Forelimb muscle (tissue), 1 donor: ENCODE measurements around the gene RIIAD1. TPM values are rescaled to one million over a fixed set of nuclear protein-coding genes. Genes with fewer than 3 reads are reported as not detected.
"Not testable (repeated sequence)": the region's sequence is repeated elsewhere in the genome, so short reads cannot be mapped to it uniquely, and the experiment has no call there.

Experiments
- DNase-seq: peaks from one replicate; pipeline ENCODE4 v3.0.0-alpha.2; 2013; ENCODE audit warnings: low read depth
- polyA plus RNA-seq: library from polyadenylated mRNA; unstranded; fragments of 120-200 nt; gene quantifications from one replicate; pipeline ENCODE4 v1.2.1, GENCODE V29; 2013; ENCODE audit not compliant: insufficient read length

Gene RIIAD1, protein sequence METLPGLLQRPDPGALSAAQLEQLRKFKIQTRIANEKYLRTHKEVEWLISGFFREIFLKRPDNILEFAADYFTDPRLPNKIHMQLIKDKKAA
- polyA plus RNA-seq: 0.63 TPM

DNA sequence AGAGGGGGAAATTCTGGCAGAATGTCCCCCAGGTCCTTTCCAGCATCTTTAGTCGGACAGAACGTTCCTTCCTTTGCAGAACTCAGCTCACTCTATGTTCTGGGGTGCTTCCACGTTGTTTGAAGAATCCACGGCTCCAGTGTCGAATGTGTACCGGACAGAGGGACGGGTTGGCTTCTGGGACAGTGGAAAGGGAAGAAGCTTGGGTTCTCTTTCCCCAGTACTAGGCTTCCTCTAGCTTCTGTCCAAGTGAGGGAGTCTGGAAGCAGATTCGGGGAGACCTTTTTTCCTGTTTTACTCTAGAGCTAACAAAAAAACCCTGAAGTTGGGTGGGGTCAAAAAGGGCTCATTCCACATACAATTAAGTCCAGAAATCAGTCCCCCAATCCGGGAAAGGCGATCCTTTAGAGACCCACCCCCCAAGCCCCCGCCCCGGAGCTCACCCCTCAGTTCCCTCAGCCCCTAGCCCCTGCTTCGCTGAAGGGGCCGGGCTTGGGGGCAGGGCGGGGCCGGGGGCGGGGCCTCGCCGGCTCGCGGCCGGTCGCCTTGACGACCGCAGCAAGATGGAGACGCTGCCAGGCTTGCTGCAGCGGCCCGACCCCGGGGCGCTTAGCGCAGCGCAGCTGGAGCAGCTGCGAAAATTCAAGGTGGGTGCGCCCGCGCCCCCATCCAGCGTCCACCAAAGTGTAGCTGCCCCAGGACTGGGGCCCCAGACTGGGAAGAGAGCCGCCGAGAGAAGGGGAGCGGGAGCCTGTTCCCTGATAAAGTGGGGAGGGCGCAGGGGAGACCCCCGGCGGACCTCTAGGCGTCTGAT lies at the start of gene RIIAD1:
Gene RIIAD1 (plus strand): TSS at position 549 of the 814 bp plus-strand sequence. CDS start 15 bp downstream, at position 564.
- DNase-seq: no peak

DNA sequence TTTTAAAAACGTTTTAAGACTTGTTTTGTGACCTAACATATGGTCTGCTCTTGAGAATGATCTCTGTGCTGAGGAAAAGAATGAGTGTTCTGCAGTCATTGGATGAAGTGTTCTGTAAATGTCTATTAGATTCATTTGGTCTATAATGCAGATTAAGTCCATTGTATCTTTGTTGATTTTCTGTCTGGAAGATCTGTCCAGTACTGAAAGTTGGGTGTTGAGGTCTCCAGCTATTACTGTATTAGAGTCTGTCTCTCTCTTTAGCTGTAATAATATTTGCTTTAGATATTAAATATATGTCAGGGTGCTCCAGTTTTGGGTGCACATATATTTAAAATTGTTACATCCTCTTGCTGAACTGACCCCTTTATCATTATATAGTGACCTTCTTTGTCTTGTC lies 47.9 kb upstream of the RIIAD1 start:
- DNase-seq: no peak

DNA sequence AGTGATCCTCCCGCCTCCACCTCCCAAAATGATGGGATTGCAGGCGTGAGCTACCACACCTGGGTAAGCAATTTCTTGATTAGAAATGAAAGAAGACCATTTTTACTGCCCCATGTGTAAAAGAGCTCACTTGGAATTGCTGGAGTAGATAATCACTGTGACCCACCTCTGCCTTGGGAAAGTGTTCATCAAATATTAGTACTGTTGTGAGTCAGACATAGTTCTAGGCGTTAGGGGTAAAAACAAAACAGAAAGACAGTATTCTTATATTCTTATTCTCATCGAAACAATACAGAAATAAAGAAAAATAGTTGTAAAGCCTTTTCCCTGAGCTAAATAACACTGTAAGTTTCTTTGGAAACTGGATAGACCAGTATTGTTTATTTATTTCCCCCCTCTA lies 40.9 kb upstream of the RIIAD1 start:
- no peak for DNase-seq

DNA sequence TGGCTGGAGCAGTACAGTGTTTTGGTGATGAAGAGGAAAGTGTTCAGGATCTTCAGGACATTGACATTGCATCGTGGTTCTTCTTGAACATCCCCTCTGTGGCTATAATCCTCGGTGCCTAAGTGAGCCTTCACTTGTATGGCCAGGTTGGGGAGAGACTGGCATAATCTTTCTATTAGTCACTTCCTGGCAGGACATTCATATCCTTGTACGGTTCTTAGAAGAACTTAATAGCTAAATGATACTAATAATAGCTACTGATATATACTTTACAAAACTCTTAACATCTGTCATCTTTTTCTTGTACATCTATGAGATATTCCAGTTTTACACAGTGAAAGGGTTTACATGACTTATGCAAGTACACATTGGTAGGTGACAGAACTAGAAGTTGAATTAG lies 40.5 kb upstream of the RIIAD1 start:
- no peak for DNase-seq

DNA sequence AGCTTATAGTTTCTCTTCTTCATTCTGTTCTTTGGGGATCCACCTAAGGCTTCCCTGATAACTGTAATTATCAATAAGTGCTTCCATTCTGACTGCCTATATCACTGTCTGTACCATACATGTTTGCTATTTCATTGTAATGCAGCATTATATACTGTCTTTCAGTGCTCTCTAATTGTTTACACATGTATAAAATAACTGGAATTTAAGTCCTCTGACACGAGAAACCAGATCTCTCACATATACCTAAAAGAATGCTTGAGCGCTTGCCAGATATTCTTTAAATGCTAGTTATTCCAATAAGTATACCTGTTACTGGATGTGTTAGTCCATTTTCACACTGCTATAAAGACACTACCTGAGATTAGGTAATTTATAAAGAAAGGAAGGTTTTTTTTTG lies 39.4 kb upstream of the RIIAD1 start:
- no peak for DNase-seq

DNA sequence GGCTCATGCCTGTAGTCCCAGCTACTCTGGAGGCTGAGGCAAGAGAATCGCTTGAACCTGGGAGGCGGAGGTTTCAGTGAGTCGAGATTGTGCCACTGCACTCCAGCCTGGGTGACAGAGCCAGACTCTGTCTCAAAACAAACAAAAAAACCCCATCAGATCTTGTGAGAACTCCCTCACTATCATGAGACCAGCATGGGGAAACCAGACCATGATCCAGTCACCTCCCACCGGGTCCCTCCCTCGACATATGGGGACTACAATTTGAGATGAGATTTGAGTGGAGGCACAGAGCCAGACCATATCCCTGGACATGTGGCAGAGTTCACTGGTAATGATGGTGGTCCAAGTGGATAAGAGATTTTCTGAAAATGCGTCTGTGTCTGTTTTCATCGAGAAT lies 38.4 kb upstream of the RIIAD1 start:
- not testable (repeated sequence) for DNase-seq

DNA sequence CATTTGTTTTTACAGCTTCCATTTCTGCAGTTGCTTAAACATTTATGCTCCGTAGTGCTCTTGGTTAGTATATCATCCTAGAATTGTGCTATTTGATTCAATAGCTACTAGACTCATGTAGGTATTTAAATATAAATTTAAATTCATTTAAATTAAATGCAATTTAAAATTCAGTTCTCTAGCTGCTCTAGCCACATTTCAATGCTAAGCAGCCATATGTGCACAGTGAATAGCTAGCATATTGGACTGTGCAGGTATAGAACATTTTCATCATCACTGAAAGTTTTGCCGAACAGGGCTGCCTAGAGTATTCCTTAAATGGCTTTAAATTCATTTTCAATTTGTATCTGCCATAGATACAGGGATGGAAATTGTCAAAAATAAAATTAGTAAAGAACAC lies 37.2 kb upstream of the RIIAD1 start:
- no peak for DNase-seq

DNA sequence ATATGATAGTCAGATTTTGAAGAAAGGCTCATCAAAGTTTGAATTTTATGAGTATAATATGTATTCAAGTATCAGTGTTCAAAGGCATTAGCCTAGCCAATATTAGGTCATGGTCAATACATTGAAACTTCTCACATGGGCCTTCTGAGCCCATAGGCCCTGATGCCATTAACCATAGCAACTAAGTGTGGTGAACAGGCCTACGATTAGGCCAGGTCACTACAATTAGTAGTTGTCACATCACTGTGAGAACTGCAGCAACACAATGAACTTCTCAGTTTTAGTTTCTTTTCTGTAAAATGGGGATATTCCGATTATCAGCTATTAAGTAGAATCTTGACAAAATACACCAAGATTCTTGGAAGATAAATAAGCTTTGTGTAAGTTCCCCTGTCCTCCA lies 34.8 kb upstream of the RIIAD1 start:
- no peak for DNase-seq

DNA sequence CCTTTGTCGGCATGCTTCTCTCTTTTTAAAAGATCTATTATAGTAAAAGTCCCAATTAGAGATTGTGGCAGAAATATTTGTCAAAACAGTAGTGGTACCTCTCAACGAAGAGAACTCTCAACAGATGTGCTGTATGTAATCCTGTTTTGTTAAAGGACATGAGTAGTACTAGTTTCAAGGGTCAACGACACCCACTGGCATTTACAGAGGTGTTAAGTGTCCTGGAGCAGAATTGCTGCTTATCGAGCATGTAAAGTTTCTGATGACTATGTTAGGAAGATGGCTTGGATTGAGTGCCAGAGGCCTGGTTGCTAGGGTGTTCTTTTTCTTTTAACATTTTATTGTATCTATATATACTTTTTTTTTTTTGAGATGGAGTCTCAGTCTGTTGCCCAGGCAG lies 31.8 kb upstream of the RIIAD1 start:
- no peak for DNase-seq

DNA sequence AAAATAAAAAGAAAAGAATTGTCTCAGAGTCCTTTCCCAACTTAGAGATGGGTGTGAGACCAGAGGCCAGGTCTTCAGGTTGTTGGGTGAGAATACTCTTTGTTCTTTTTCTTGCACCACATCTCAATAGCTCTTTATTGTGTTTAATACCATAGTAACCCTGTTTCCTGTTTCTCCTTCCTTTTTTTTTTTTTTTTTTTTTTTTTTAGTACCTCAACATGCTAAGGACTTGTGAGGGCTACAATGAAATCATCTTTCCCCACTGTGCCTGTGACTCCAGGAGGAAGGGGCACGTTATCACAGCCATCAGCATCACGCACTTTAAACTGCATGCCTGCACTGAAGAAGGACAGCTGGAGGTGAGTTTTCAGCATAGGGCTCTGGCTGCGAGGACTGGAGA lies 29.1 kb upstream of the RIIAD1 start:
- DNase-seq: no peak

DNA sequence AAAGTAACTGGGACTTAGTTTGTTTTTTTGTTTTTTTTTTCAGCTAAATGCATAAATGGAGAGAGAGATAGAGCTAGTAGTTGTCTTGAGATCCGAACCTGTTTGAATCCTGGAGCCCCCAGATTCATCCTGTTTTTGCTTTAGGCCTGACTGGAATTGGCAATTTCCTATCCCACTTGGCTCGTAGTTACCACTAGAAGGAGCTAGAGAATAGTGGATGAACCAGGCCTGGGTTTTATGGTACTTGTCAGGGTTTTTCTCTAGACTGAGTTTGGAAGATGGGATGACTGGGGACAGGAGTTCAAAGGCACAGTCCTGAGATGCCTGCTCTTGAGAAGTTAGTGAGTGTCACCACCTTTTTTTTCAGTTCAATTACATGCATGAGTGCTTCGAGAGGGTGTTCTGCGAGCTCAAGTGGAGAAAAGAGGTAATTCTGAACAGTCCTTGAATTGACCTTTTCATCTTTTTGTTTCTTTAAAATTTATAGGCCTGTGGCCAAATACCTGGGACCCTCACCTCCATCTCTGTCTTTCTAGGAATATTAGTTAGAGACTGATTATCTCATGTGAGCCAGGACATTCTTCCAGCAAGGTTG lies 28.2 kb upstream of the RIIAD1 start:
- DNase-seq: peak; percentile 8

DNA sequence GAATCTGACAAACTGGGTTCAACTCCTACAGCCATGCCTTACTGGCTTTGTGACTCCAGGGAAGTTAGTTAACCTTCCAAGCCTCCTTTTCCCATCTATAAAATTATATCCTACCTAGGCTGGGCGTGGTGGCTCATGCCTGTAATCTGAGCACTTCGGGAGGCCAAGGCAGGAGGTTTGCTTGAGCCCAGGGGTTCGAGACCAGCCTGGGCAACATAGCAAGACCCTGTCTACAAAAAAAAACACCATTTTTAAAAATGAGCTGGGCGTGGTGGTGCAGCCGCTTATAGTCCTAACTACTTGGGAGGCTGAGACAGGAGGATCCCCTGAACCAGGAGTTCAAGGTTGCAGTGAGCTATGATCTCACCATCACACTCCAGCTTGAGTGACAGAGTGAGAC lies 19.8 kb upstream of the RIIAD1 start:
- no peak for DNase-seq

DNA sequence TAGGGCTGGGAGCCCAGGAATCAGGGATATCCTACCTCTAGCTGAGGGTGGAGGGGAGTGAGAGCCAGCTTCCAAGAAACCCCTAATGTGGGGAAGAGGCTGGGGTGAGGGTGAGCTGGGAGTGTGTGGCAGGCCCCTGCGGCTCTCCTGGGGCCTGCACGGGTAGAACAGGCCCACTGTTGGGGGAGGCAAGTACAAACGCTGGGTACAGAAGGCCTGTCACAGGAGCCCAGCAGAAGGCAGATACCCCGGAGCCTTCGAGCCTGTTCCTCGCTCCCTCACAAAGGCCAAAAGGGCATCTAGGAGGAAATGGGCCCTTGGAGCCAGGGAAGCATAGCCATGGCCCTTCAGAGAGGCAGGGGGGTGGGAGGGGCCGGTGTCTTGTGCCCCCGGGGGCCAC lies 18.4 kb upstream of the RIIAD1 start:
- DNase-seq: no peak

DNA sequence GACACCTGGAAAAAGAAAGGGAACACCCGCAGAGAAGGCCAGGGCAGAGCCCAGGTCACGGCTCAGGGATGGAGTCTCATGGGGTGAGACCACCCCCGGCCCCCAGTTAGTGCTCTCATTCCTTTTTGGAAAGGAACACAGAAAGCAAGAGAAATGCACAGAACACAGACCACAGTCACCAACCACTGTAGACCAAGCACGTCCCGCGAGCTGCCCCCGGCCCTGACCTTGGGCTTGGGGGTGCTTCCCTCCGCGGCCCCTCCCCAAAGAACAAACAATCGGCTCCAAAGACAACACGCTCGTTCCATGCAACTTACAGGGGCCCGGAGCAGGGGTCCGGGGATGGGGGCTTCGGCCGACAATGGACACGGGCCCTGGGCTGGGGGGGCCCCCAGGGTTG lies 17.5 kb upstream of the RIIAD1 start:
- DNase-seq: no peak

DNA sequence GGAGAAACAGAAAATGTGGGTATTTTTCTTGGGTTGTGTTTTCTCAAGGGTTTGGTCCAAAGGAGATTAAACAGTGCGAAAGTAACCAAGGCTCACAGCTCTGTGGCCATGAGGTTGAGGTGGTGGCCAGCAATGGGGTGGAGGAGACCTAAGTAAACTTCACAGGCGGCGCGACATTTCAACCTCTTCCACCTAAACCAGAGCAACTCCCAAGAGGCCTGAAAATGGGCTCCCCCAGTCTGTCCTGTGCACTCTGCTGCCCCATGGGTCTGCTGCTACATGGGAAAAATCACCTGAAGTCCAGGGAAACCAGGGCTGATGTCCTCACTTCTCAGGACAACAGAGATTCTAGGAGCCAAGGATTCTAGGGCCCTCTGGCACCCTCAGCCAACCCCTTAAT lies 17.1 kb upstream of the RIIAD1 start:
- no peak for DNase-seq

DNA sequence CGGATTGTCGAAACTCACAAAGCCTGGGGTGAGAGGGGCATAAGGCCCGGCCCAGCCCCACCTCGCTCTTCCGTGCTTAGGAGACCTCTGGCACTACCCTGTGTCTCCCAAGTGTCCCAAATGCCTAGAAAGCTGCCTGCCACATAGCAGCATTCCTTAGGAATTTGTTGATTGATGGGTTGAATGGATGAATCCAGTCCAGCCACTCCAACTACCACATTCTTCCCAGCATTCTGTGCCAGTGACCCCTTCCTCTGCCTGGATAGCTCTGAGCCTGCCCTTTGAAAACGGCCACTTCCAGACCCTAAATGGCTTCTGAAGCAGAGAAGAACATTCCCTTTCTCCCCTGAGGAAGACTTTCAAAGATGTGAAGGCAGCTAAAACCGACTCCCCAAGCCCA lies 16.2 kb upstream of the RIIAD1 start:
- no peak for DNase-seq

DNA sequence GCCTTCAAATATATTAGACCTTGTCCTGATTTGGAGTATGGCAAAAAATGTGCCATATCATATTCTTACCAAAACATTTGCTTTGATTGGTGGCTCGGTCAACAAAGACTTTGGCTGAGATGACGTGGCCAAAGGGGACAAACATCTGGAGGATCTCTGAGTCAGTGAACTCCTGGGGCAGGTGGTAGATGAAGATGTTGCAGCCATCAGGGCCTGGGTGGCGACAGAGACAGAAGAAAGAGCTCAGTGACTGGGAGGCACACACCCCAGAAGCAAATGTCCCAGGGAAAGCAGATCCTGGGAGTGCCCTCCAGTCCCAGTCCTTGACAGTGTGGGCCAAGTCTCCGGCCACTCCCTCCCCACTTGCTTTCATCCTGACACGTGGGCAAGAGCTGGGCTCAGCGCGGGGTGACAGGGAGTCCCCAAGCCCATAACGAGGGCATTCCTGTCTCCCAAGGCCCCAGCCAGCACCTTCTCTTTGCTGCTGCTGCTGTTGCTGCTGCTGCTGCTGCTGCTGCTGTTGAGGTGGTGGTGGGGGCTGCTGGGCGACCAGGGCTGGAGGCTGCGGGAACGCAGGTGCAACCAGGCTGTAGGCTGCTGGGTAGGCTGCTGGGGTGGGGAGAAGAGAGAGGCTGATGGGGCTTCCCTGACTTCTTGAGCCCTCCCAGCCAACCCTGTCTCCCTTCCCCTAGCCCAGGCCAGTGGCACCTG lies 15.4 kb upstream of the RIIAD1 start:
- DNase-seq: no peak

DNA sequence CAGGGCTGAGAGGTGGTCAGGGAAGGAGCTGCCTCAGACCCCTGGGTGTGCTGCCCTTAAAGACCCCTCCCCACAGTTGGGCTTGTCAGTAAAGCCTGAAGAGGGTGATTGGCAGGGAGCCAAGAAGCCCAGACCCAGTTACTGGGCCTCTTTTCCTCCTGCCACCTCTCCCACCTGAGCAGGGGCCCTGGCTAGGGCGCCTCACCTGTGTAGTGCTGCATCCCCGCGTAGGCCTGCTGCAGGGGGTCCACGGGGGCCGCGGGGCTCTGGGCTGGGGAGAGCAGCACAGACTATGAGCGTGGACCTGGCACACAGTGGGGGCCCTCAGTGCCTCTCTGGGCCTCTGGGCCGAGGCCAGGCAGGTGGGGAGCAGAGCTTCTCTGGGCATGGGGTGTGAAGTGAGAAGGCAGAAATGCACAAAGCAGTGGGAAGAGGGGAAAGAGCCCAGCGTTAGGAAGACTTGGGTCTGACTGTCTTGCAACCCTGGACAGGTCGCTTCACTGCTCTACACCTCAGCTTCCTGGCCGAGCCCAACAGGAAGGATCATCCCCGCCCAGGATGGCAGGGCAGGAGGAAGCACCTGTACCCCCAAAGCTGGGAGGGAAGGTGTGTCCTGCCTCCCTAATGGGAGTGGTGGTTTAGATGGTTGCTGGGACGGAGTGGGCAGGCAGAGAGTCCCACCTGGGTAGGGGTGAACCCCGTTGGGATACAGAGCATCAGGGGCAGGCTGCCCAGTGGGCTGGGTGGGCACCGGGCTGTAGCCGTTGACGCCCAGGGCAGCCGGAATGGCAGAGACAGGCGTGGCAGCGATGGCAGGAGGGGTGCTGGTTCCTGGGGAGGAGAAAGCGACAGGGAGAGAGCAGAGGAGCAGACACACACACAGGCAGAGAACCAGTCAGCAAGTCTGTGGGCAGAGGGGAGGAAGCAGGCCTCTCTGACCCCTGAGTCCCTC lies 14.6 kb upstream of the RIIAD1 start:
- no peak for DNase-seq

DNA sequence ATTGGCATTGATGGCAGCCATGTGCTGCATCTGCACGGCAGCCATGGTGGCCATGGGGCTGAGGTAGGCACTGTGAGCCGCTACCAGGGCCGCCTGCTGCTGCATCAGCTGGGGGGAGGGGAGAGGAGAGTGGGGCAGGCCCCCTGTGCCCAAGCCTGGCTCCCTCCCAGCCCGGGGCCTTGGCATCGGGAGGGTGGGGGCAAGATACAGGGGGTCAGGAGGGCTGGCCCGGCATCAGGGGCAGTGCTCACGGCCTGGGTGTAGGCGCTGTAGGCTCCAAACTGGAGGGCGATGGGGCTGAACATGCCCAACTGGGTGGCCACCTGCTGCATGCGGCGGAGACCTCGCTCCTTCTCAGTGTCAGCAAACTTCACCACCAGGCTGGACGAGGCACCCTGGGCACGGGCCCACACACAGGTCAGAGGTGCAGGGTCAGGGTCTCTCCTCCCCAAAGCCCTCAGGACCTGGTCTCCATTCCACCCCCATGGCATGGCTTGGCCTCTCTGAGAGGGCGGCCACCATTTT lies 13.7 kb upstream of the RIIAD1 start:
- DNase-seq: no peak

DNA sequence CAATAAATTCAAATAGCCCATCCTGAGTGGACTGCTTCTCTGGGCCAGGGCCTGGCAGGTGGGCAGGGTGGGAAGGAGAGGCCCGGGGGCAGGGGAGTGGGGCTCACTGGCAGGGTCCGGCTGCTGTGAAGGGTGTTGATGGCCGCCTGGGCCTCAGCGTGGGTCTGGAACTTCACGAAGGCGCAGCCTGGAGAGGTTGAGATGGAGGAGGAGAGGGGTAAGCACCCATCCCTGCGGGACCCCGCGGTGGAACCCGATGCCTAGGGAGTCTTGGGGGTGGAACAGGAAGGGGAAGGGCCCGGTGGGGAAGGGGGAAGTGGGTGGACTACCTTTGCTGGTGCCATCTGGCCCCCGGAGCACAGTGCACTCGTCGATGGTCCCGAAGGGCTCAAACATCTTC lies 12.4 kb upstream of the RIIAD1 start:
- no peak for DNase-seq

DNA sequence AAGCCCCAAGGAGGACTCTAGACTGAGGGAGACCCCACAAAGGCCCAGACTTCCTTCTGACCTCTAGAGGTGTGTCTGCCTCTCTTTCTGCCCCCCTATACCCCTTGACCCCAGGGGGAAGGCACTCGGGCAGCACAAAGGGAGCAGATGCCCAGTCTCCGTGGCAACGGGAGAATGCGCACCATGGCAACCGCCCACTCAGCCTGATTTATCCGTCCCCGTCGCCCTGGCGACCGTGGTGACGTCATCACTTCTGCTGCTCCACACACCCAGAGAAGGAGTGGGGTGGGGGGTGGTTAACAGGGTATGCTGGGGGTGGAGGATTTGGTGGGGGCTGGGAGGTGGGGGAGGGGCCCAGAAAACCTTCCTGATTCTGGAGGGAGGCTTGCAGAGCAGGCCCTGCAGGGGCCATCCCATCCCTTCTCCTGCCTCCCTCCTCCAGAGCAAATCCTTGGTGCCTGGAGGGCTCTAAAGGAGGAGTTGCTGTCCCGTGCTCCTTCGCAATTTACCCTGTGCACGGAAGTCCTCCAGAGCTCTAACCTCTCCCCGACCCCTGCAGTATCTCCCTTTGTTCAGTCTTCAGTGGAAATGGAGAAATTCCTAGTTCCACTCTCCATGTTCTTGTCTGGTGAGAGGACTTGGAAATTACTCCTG lies 11.0 kb upstream of the RIIAD1 start:
- no peak for DNase-seq
